HCT116 (cell line): ENCODE data around the gene SLC19A1.

Experiments used
- POLR2A ChIP-seq: IDR thresholded peaks from 2 replicates; pipeline ENCODE4 v1.7.0; 2011; ENCODE audit warnings: borderline replicate concordance; ENCODE audit not compliant: insufficient read depth, insufficient read length; ENCODE audit errors: extremely low read depth
- REST ChIP-seq: IDR thresholded peaks from 2 replicates; pipeline ENCODE4 v1.6.1; 2012; ENCODE audit warnings: low read depth
- TCF7L2 ChIP-seq: IDR thresholded peaks from 2 replicates; pipeline ENCODE4 v1.7.0; 2011; ENCODE audit warnings: borderline replicate concordance, inconsistent platforms; ENCODE audit not compliant: insufficient read depth, insufficient read length; ENCODE audit errors: extremely low read depth
- TF ChIP-seq, protein P1 (sequence below), 3 experiments: fragments of 200-600 bp in 1 of 3; sonication (generic) in 1 of 3; IDR thresholded peaks in 2 of 3; conservative IDR thresholded peaks in 1 of 3; 2 replicates each; pipeline ENCODE4 v1.5.1; 2012 to 2017; ENCODE audit warnings: low read depth in 2 of 3, low read length in 2 of 3, antibody characterized with exemption in 1 of 3, borderline replicate concordance in 1 of 3, control low read depth in 1 of 3, mild to moderate bottlenecking in 1 of 3, mixed read lengths in 1 of 3, mixed run types in 1 of 3, moderate library complexity in 1 of 3; ENCODE audit not compliant: insufficient read depth in 1 of 3

DNA sequence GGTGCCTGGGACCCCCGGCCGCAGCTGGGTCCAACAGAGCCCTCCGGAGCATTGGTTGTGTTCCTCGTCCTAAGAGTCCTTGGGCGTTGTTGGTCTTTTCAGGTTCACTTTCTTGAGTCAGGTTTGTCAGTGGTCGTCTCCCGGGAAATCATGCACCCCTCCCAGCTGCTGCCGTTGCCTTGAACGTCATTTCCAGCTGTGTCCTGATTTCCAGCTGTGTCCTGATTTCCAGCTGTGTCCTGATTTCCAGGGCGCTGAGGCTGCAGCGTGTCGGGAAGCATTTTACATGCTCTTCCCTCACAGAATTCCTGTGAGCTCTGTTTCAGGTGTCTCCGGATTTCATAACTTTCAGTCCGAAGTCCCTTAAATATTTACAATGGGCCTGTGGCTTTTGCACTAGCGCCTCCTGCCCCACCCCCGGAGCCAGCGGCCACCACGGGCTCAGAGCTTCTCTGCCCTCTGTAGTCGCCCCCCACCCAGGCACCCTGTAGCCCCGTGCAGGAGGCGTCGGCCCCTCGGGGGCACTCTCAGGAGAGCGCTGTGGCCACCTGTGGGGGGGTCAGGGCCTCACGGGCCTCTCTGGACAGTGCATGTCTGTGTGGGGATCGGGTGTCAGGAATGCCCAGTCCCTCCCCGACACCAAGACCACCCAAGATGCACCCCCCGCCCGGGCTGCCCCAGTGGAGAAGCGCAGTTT lies 70.6 kb downstream of the SLC19A1 start:
- TF ChIP-seq, protein P1, sequence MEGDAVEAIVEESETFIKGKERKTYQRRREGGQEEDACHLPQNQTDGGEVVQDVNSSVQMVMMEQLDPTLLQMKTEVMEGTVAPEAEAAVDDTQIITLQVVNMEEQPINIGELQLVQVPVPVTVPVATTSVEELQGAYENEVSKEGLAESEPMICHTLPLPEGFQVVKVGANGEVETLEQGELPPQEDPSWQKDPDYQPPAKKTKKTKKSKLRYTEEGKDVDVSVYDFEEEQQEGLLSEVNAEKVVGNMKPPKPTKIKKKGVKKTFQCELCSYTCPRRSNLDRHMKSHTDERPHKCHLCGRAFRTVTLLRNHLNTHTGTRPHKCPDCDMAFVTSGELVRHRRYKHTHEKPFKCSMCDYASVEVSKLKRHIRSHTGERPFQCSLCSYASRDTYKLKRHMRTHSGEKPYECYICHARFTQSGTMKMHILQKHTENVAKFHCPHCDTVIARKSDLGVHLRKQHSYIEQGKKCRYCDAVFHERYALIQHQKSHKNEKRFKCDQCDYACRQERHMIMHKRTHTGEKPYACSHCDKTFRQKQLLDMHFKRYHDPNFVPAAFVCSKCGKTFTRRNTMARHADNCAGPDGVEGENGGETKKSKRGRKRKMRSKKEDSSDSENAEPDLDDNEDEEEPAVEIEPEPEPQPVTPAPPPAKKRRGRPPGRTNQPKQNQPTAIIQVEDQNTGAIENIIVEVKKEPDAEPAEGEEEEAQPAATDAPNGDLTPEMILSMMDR (IDR thresholded peaks at IDR 0.05 in 2 of 3, conservative IDR thresholded peaks at IDR 0.05 in 1 of 3; ENCODE audit: borderline replicate concordance in 1 of 3, insufficient read depth in 1 of 3, low read depth in 2 of 3, low read length in 2 of 3) = no peak
- TF ChIP-seq POLR2A (no peak), REST (no peak), TCF7L2 (no peak)
